Mucosa of rectum (tissue), 2 donors: ENCODE data around the gene DIPK1A.
"Not testable (repeated sequence)": the region's sequence is repeated elsewhere in the genome, so short reads cannot be mapped to it uniquely, and the experiment has no call there.

ENCODE experiments used
- H3K27ac ChIP-seq, 2 donors: one replicate each; pipeline ENCODE4 v1.7.0; 2013; ENCODE audit warnings: inconsistent platforms in 2 of 2, low read depth in 2 of 2, low read length in 2 of 2
- H3K27me3 ChIP-seq, 2 donors: one replicate each; pipeline ENCODE4 v1.7.0; 2013; ENCODE audit warnings: low read length in 2 of 2; ENCODE audit not compliant: control insufficient read depth in 2 of 2, insufficient read depth in 2 of 2
- H3K36me3 ChIP-seq, 2 donors: one replicate each; pipeline ENCODE4 v1.7.0; 2013; ENCODE audit warnings: low read length in 2 of 2; ENCODE audit not compliant: control insufficient read depth in 2 of 2, insufficient read depth in 2 of 2
- H3K4me1 ChIP-seq, 2 donors: one replicate each; pipeline ENCODE4 v1.7.0; 2013; ENCODE audit warnings: low read length in 2 of 2, mild to moderate bottlenecking in 1 of 2; ENCODE audit not compliant: control insufficient read depth in 2 of 2, insufficient read depth in 2 of 2
- H3K4me3 ChIP-seq, 2 donors: one replicate each; pipeline ENCODE4 v1.7.0; 2013; ENCODE audit warnings: low read length in 2 of 2
- H3K9ac ChIP-seq, 2 donors: one replicate each; pipeline ENCODE4 v1.7.0; 2013; ENCODE audit warnings: low read length in 2 of 2, low read depth in 1 of 2, mild to moderate bottlenecking in 1 of 2
- H3K9me3 ChIP-seq, 2 donors: one replicate each; pipeline ENCODE4 v1.7.0; 2013; ENCODE audit warnings: low read length in 2 of 2; ENCODE audit not compliant: control insufficient read depth in 2 of 2
- donor health status: healthy.
- donor health status: Normal muscosa, but diverticular disease.

The DIPK1A gene

GRCh38 chr1:92901699-92902405, 59.4 kb downstream of the DIPK1A start:
- no peak overlapping the region for H3K9ac ChIP-seq
- peaks cover 0 to 3% of the 10 kb centered on the region in 2 donors for H3K9me3 ChIP-seq
- no peaks in the 10 kb centered on the region for H3K4me1 ChIP-seq
- no peak overlapping the region for H3K27ac ChIP-seq
- peaks cover 0 to 6% of the 10 kb centered on the region in 2 donors for H3K36me3 ChIP-seq
- H3K4me3 ChIP-seq: no peak overlapping the region
- no peaks in the 10 kb centered on the region for H3K27me3 ChIP-seq

GRCh38 chr1:92901126-92901525, 60.1 kb downstream of the DIPK1A start:
- H3K36me3 ChIP-seq: peaks cover 0 to 6% of the 10 kb centered on the region in 2 donors
- no peaks in the 10 kb centered on the region for H3K27me3 ChIP-seq
- no peak overlapping the region for H3K4me3 ChIP-seq
- H3K4me1 ChIP-seq: no peaks in the 10 kb centered on the region
- H3K27ac ChIP-seq: no peak overlapping the region
- peaks cover 0 to 3% of the 10 kb centered on the region in 2 donors for H3K9me3 ChIP-seq
- no peak overlapping the region for H3K9ac ChIP-seq

- H3K27me3 ChIP-seq: no peaks in the 10 kb centered on the region
- peaks cover 0 to under 1% of the 10 kb centered on the region in 2 donors for H3K9me3 ChIP-seq
- no peaks in the 10 kb centered on the region for H3K4me1 ChIP-seq
- no peak overlapping the region for H3K9ac ChIP-seq
- H3K4me3 ChIP-seq: no peak overlapping the region
- no peak overlapping the region for H3K27ac ChIP-seq
- H3K36me3 ChIP-seq: peaks cover 0 to 6% of the 10 kb centered on the region in 2 donors
Measured at GRCh38 chr1:92900539-92900938, 60.7 kb downstream of the DIPK1A start.

- Histone ChIP-seq H3K9ac (no peak overlapping the region), H3K36me3 (peaks cover 0 to 6% of the 10 kb centered on the region in 2 donors), H3K4me1 (no peaks in the 10 kb centered on the region), H3K27me3 (no peaks in the 10 kb centered on the region), H3K27ac (no peak overlapping the region), H3K4me3 (no peak overlapping the region), H3K9me3 (no peaks in the 10 kb centered on the region)
Measured at GRCh38 chr1:92899780-92900179, 61.5 kb downstream of the DIPK1A start.

- not testable (repeated sequence) for H3K27me3 ChIP-seq, H3K27ac ChIP-seq, H3K4me1 ChIP-seq, H3K9ac ChIP-seq, H3K36me3 ChIP-seq, H3K4me3 ChIP-seq, H3K9me3 ChIP-seq
Measured at GRCh38 chr1:92898053-92898452, 63.2 kb downstream of the DIPK1A start.

GRCh38 chr1:92887465-92887864, 73.8 kb downstream of the DIPK1A start:
- Histone ChIP-seq H3K4me3 (no peak overlapping the region), H3K9me3 (no peaks in the 10 kb centered on the region), H3K27me3 (no peaks in the 10 kb centered on the region), H3K27ac (no peak overlapping the region), H3K9ac (no peak overlapping the region), H3K36me3 (no peaks in the 10 kb centered on the region), H3K4me1 (peaks cover 0 to 13% of the 10 kb centered on the region in 2 donors)

GRCh38 chr1:92886886-92887419, 74.3 kb downstream of the DIPK1A start:
- no peak overlapping the region for H3K9ac ChIP-seq
- no peaks in the 10 kb centered on the region for H3K36me3 ChIP-seq
- peak overlapping the region in 1 of 2 donors; percentile 19 for H3K4me3 ChIP-seq
- no peaks in the 10 kb centered on the region for H3K9me3 ChIP-seq
- H3K27ac ChIP-seq: peak overlapping the region in 1 of 2 donors; percentile 31
- H3K27me3 ChIP-seq: no peaks in the 10 kb centered on the region
- peaks cover 0 to 13% of the 10 kb centered on the region in 2 donors for H3K4me1 ChIP-seq

- Histone ChIP-seq H3K9ac (no peak overlapping the region), H3K4me1 (peaks cover 0 to 13% of the 10 kb centered on the region in 2 donors), H3K27ac (no peak overlapping the region), H3K27me3 (no peaks in the 10 kb centered on the region), H3K9me3 (no peaks in the 10 kb centered on the region), H3K36me3 (no peaks in the 10 kb centered on the region), H3K4me3 (no peak overlapping the region)
Measured at GRCh38 chr1:92884195-92884594, 77.1 kb downstream of the DIPK1A start.

GRCh38 chr1:92883297-92883696, 78.0 kb downstream of the DIPK1A start:
- Histone ChIP-seq H3K36me3 (no peaks in the 10 kb centered on the region), H3K4me1 (peaks cover 0 to 13% of the 10 kb centered on the region in 2 donors), H3K4me3 (no peak overlapping the region), H3K27me3 (no peaks in the 10 kb centered on the region), H3K9me3 (no peaks in the 10 kb centered on the region), H3K27ac (no peak overlapping the region), H3K9ac (no peak overlapping the region)

GRCh38 chr1:92882819-92883218, 78.4 kb downstream of the DIPK1A start:
- H3K9ac ChIP-seq: no peak overlapping the region
- H3K27ac ChIP-seq: no peak overlapping the region
- no peaks in the 10 kb centered on the region for H3K27me3 ChIP-seq
- peaks cover 0 to 15% of the 10 kb centered on the region in 2 donors for H3K4me1 ChIP-seq
- no peak overlapping the region for H3K4me3 ChIP-seq
- H3K9me3 ChIP-seq: no peaks in the 10 kb centered on the region
- H3K36me3 ChIP-seq: no peaks in the 10 kb centered on the region
